WERI-Rb-1 (cell line): ENCODE data around the gene EYA4.

Source experiments
- DNase-seq: peaks from one replicate; pipeline ENCODE4 v3.0.0-alpha.2; 2020
- H3K27ac ChIP-seq: fragments of 250-450 bp; sonication (Bioruptor Pico); 2 replicates; pipeline ENCODE4 v1.5.1; 2020; ENCODE audit warnings: mild to moderate bottlenecking, moderate library complexity
- H3K27me3 ChIP-seq: fragments of 250-450 bp; sonication (Bioruptor Pico); 2 replicates; pipeline ENCODE4 v1.5.1; 2021; ENCODE audit warnings: mild to moderate bottlenecking, low read depth, moderate library complexity; ENCODE audit not compliant: insufficient read depth, severe bottlenecking
- H3K36me3 ChIP-seq: fragments of 250-450 bp; sonication (Bioruptor Pico); 2 replicates; pipeline ENCODE4 v1.5.1; 2020; ENCODE audit warnings: mild to moderate bottlenecking, moderate library complexity
- H3K4me3 ChIP-seq: 2 replicates; pipeline ENCODE4 v1.5.1; 2011; ENCODE audit warnings: low read depth, mild to moderate bottlenecking, control low read depth, low read length
- H3K9me3 ChIP-seq: fragments of 250-450 bp; sonication (Bioruptor Pico); 2 replicates; pipeline ENCODE4 v1.5.1; 2021; ENCODE audit warnings: mild to moderate bottlenecking, moderate library complexity; ENCODE audit not compliant: severe bottlenecking
- CTCF ChIP-seq: IDR thresholded peaks from 2 replicates; pipeline ENCODE4 v1.5.1; 2011; ENCODE audit warnings: low read depth, mild to moderate bottlenecking, control low read depth, inconsistent platforms, low read length

Gene EYA4

DNA sequence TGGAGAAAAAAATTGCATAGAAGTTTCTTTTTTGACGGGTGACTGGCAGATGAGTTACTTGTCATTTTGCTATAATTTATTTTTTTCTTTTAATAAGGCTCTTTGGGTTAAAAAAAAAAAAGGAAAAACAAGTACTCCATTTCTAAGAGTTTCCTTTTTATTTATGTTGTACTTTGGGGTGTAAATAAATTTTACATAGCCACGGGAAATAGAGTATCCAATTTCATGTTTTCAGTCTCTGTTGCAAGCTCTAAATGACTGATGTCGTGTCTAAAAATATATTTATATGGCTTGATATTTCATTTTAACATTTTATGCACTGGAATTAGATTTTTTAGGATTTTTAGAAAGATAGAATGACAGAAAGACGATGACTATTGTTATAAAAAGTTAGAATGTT is 3.4 kb downstream of the EYA4 start:
- peaks cover 53% of the 10 kb centered on the region for H3K27me3 ChIP-seq
- H3K4me3 ChIP-seq = no peak overlapping the region
- H3K27ac ChIP-seq = no peak overlapping the region

GRCh38 chr6:133245007-133245406 is 3.9 kb downstream of the EYA4 start:
- Histone ChIP-seq H3K4me3 (no peak overlapping the region), H3K36me3 (no peaks in the 10 kb centered on the region), H3K27me3 (peaks cover 51% of the 10 kb centered on the region), H3K27ac (no peak overlapping the region), H3K9me3 (no peaks in the 10 kb centered on the region)
- no peak for DNase-seq
- TF ChIP-seq CTCF = no peak

More for the DNA sequence above, 3.4 kb downstream of the EYA4 start:
- Histone ChIP-seq H3K36me3 (no peaks in the 10 kb centered on the region), H3K9me3 (no peaks in the 10 kb centered on the region)
- DNase-seq = no peak
- no peak for TF ChIP-seq CTCF

DNA sequence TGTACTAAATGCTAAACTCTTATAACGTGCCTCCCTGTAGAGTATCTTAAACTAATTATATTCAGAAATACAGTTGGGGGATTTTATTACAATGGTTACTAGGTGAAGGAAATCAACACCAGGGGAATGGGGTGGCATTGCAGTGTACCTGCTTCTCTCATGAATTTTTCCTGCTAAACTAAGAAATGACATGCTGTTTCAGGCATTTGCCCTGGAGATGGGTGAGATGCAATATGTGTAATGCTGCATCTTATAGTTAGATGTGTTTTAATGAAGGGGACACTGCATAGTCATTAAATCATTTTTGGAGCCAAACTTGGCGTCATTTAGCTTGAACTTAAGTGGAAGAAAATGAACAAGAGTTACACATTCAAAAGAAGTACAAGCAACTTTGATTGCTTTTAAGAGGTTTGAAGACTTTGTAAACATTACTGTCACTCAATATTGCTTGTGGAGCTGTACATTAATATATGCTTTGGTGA is 4.3 kb downstream of the EYA4 start:
- Histone ChIP-seq H3K9me3 (no peaks in the 10 kb centered on the region), H3K4me3 (no peak overlapping the region), H3K27me3 (peaks cover 46% of the 10 kb centered on the region), H3K27ac (no peak overlapping the region), H3K36me3 (no peaks in the 10 kb centered on the region)
- no peak for TF ChIP-seq CTCF
- no peak for DNase-seq

DNA sequence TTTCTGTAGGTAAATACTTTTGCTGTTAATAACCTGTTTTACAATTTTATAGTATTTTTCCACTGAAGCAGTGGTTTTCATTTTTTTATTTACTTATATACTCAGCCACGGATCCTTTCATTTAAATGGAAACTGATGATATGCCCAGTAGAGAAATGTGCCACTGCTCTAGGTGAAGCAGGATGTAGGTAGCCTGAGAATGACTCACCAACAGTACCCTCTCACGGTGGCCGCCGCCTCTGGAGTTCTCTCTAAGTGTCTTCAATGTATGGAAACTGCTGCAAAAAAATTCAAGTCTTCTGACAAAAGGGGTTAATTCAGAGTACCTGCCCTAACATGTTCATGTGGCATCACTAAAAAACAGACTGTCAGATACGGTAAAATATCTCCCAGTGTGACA is 6.4 kb downstream of the EYA4 start:
- Histone ChIP-seq H3K27me3 (peaks cover 29% of the 10 kb centered on the region), H3K9me3 (no peaks in the 10 kb centered on the region), H3K4me3 (no peak overlapping the region), H3K27ac (no peak overlapping the region), H3K36me3 (no peaks in the 10 kb centered on the region)
- DNase-seq = no peak
- no peak for TF ChIP-seq CTCF

DNA sequence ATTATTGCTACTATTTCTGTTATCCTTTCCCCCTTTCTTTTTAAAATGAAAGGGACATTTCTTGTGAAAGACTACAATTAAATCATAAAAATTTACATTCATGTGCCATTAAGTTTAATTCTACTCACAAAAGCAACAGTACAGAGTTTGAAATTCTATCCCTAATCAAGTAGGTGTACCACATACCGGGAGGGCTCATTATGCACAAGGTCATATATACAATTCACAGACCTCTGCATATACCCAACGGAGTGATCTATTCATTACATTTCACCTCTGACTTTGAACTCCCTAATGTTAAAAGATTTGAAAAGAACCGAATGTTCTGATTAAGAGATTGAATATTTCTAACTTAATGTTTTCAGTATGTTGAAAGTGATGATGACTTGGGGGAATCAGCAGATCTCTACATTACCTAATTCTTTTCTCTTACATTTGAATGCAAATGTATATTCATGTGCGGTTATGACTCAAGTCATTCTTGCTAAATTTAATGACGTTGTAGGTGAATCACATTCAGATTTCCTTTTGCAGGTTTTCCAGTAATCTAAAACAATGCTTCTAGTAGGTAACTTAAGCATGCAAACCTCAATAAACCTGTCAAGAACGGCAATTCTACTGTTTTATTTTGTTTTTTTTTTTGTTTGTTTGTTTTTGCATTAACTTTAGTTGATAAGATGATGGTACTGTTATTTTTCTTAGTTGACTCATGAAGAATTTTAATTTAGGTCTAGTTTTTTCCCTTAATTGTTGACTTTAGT is 7.3 kb downstream of the EYA4 start:
- no peak for TF ChIP-seq CTCF
- Histone ChIP-seq H3K27me3 (peaks cover 22% of the 10 kb centered on the region), H3K36me3 (no peaks in the 10 kb centered on the region), H3K27ac (no peak overlapping the region), H3K9me3 (no peaks in the 10 kb centered on the region), H3K4me3 (no peak overlapping the region)
- DNase-seq = no peak

DNA sequence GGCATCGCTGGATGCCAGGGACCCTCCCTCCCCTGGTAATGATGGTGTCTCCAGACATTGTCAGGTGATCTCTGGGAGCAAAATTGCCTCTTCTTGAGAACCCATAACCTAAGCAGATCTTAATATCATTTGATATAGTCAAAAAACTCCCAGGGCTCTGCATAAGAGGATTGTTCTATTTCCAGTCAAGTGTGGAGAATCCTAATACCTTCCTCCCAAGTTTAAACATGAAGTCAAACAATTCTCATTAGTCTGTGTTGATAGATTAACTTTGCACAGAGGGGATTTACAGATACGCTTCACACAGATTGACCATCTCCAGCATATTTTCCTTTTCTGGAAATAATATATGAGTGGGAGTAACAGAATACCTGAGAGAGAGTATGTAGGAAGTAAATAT is 10.5 kb downstream of the EYA4 start:
- Histone ChIP-seq H3K9me3 (no peaks in the 10 kb centered on the region), H3K4me3 (no peak overlapping the region), H3K27ac (no peak overlapping the region), H3K36me3 (no peaks in the 10 kb centered on the region), H3K27me3 (peaks cover 10% of the 10 kb centered on the region)
- no peak for TF ChIP-seq CTCF
- DNase-seq = no peak
